ENCODE results near the gene ERO1B.

DNA sequence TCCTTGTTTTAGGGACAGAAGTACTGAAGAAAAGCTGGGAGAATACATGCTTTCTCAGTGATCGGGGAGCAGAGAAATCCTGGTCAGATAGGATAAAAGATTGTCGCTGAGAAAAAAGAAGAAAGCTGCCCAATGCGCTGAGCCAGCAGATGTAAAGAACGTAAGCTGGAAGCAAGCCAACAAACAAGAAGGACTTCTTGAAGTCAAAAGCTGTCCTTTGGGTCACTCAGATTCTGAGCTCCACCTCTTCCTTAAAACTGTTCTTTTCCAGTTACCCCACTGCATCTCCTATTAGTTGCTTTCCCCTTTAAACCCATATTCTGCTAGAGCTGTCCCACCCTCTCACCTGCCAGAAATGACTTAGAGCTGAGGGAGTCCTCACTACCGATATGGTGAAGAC is 74.6 kb downstream of the ERO1B start:
- TF ChIP-seq EZH2phosphoT487 (IDR thresholded peaks at IDR 0.05; ENCODE audit: low read depth), result no peak
- TF ChIP-seq, protein P1, sequence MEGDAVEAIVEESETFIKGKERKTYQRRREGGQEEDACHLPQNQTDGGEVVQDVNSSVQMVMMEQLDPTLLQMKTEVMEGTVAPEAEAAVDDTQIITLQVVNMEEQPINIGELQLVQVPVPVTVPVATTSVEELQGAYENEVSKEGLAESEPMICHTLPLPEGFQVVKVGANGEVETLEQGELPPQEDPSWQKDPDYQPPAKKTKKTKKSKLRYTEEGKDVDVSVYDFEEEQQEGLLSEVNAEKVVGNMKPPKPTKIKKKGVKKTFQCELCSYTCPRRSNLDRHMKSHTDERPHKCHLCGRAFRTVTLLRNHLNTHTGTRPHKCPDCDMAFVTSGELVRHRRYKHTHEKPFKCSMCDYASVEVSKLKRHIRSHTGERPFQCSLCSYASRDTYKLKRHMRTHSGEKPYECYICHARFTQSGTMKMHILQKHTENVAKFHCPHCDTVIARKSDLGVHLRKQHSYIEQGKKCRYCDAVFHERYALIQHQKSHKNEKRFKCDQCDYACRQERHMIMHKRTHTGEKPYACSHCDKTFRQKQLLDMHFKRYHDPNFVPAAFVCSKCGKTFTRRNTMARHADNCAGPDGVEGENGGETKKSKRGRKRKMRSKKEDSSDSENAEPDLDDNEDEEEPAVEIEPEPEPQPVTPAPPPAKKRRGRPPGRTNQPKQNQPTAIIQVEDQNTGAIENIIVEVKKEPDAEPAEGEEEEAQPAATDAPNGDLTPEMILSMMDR (IDR thresholded peaks at IDR 0.05; ENCODE audit: low read depth, low read length), result no peak

All from OCI-LY3 (cell line).